Left renal pelvis (tissue), 4 donors: ENCODE results near the gene JTB. TPM values are rescaled to one million over a fixed set of nuclear protein-coding genes. Genes with fewer than 3 reads are reported as not detected.
"Not testable (repeated sequence)": the region's sequence is repeated elsewhere in the genome, so short reads cannot be mapped to it uniquely, and the experiment has no call there.

ENCODE experiments used
- DNase-seq, 4 donors: peaks; one replicate each; pipeline ENCODE4 v3.0.0-alpha.2; 2013; ENCODE audit warnings: low read depth in 4 of 4, low spot score in 3 of 4
- polyA plus RNA-seq, 4 donors: library from polyadenylated mRNA; unstranded; fragments of 120-200 nt; gene quantifications; one replicate each; pipeline ENCODE4 v1.2.1, GENCODE V29; 2013; ENCODE audit not compliant: insufficient read length in 4 of 4

JTB gene
- polyA plus RNA-seq: 100 to 1,000 TPM; 104 to 111 (median 108) TPM

DNA sequence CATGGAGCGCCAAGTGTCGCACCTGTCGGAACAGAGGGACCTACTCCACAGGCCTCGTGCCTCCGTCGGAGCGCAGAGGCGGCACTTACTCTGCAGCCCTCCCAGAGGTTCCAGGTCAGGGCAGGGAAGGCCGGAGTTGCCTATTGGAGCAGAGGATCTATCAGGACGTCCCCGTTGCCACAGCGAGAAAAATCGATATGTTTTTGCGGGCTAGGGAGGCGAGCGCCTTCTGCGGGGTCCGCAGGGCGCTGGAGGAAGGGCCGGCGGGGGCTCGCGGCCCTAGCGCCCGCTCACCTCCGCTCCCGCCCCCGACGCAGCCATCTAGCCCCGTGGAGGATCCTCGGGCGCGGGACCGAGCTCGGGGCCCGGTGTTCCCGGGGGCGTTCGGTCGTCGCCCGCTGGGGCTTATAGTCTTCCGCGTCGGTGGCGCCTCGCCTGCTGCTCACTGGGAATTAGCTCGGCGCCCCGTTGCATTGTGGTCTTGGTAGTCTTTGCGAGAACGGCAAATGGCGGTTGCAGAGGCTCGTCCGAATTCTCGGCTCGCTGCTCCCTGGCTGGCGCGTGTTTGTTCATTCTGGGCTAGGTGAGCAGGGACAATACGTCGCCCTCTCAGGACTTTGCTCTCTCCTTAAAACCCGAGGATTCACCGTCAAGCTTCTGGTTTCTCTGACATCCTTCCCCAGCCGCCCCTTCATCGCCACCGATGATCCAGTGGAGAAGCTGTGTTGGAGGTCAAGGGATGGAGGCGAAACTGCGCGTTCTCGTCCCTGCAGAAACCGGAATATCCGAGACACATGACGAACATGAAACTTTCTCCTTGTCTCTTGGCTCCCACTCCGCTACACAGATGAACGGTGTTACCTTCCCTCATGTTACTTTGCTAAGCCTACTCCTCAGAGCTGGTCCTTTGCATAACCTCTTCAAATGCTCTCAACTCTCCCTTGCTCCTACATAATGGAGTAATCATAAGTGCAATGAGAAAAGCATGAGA is at the start of gene JTB:
Gene JTB (minus strand): TSS at position 425 of the 991 bp plus-strand sequence. CDS start 422 bp downstream, at position 3.
- peak in 2 of 4 donors; percentile 61 to 85 for DNase-seq

DNA sequence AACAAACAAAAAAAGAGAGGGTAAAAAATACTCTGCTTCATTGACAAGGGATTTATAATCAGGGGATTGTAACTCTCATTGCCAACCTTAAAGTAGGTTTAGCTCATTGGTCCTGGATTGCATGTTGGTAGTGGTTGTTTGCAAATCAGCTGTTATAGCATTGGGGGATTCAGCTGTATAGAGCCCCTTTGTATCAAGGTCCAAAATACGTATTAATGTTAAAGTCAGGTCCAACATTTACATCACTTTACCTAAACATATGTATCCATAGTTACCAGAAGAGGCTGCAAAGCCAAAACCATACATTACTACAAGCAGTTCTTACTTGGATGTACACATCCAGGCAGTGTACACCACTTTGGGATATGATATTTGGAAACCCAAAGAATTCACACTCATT is 42.5 kb upstream of the JTB start:
- no peak for DNase-seq

DNA sequence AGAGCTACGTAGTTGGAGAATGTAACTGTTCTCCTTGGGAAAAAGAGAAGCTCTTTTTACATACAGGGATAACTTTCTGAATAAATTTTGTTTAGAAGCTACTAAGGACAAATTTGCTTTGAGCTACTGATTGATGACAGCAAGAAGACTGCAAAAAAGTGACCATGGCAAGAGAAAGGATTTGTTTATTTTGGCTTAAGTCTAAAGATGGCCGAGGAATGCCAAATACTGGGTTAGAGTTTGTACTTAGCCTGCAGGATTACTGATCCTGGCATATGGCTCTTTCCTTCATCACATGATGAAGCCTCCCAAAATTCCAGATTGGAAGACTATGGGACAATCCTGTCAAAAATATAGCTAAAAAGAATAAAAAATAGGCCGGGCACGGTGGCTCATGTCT is 41.8 kb upstream of the JTB start:
- DNase-seq: no peak

DNA sequence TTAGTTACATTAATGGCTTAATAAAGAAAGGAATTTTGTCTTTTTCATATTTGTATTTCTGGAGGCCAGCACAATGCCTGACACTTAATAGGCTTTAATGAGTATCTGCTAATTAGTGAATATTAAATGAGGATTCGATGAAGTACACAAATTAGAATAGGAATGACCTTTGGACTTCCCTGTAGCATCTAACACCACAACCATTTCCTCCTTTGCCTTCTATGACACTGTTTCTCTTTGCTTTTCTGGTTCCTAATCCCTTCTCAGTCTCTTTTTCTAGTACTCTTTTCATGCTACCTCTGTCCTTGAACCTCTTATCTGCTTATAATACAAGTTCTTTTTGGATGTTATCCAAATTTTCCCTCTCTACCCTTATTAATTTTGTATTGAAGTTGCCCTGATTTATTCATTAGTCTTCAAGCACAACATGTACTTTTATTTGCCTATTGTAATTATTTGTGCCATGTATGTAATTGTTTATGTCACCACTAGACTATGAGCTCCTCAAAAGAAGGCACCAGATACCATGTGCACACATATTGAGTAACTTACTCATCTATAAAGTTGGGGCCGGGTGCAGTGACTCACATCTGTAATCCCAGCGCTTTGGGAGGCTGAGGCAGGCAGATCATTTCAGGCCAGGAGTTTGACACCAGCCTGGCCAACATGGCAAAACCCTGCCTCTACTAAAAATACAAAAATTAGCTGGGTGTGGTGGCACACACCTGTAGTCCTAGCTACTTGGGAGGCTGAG is 36.9 kb upstream of the JTB start:
- DNase-seq: no peak

DNA sequence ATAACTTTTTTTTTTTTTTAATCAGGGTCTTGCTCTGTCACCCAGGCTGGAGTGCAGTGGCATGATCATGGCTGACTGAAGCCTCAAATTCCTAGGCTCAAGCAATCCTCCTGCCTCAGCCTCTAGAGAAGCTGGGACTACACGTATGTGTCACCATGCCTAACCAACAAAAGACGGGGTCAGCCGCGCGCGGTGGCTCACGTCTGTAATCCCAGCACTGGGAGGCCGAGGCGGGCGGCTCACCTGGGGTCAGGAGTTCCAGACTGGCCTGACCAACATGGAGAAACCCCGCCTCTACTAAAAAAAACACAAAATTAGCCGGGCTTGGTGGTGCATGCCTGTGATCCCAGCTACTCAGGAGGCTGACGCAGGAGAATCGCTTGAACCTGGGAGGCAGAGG is 35.1 kb upstream of the JTB start:
- not testable (repeated sequence) for DNase-seq

DNA sequence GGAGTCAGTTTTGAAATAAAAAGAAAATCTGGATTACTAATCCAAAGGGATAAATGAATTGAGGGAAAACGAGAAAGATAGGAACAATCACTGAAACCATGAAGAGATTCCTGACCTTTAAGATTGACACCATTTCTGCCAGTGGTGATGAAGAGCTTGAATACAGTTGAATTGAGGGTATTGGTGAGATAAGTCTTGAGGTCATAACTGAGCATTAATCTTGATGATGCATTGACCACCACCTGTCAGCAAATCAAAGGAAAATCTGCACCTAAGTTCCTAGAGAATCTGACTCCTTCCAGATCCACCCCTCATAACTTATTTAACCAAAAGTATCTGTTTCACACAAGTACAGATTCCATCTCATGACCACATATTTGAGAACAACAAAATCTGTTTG is 34.7 kb upstream of the JTB start:
- DNase-seq: no peak

DNA sequence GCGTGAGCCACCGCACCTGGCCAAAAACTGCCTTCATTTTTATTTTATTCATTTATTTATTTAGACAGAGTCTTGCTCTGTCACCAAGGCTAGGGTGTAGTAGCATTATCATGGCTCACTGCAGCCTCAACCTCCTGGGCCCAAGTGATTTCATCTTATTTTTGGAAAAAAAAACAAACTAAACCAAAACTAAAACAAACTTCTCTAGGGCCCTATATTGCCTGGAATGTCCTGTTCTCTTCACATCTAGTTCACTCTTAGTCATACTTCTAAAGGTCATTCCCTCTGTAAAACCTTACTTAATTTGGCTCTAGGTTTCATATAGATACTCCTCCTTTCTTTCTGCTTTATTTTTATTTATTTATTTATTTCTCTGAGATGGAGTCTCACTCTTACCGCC is 28.7 kb upstream of the JTB start:
- DNase-seq: no peak

DNA sequence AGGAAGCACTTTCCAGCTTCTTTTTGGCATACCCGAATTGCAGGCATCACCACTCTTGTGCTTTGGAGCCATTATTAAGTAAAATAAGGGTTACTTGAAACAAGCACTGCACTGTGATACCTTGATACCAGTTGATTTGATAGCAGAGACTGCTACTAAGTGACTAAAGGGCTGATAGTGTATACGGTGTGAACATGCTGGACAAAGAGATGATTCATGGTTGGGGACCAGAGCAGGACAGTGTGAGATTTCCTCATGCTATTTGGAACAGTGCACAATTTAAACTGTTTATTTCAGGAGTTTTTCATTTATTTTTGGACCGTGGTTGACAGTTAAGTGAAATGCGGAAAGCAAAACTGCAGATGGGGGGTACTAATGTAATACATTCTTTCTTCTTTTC is 22.9 kb upstream of the JTB start:
- DNase-seq: no peak

DNA sequence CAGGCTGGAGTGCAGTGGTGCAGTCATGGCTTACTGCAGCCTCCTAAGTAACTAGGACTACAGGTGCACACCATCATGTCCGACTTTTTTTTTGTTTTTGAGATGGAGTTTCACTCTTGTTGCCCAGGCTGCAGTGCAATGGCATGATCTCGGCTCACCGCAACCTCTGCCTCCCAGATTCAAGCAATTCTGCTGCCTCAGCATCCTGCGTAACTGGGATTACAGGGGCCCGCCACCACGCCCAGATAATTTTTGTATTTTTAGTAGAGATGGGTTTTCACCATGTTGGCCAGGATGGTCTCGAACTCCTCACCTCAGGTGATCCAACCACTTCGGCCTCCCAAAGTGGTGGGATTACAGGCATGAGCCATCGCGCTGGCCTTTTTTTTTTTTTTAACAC is 19.4 kb upstream of the JTB start:
- DNase-seq: not testable (repeated sequence)

DNA sequence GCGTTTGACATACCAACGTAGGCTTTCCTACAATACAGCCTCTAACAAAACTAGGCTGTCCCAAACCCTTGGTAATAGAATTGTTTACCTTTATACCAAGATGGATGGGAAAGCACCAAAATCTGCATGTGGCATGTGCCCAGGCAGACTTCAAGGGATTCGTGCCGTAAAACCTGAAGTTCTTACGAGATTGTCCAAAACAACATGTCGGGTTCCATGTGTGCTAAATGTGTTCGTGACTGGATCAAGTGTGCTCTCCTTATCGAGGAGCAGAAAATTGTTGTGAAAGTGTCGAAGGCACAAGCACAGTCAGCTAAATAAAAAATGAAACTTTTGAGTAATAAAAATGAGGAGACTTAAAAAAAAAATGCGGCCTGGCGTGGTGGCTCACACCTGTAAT is 18.2 kb upstream of the JTB start:
- DNase-seq: no peak

DNA sequence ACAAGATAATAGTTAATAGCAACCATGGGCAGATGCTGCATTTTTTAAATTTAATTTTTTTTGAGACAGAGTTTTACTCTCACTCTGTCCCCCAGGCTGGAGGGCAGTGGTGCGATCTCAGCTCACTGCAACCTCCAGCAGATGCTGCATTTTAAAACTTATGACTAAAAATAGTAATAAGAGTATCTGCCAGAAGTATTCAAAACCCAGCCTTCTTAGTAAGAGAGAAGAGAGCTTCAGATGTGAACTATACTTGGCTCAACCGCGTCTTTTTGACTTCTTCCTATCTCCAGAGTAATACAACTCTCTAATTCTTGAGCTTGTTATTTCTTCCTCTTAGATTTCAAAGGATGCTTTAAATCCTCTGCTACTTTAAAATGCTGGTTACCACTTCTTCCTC is 17.7 kb upstream of the JTB start:
- no peak for DNase-seq

DNA sequence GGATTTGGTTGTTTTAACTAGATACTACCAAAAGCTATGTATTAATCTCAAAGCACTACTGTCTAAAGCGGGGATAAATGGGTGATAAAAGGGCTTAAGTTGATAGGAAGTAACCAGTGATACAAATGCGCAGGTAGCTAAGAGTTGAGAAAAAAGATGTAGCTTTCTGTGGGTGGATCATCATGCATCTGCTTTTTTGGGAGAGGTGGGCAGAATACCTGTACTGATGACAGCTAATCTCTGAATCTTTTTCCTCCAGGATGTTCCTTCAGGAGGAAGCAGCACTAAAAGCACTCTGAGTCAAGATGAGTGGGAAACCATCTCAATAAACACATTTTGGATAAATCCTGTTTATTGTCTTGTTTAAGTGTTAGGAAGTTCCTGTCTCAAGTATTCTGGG is 14.3 kb upstream of the JTB start:
- DNase-seq: no peak

DNA sequence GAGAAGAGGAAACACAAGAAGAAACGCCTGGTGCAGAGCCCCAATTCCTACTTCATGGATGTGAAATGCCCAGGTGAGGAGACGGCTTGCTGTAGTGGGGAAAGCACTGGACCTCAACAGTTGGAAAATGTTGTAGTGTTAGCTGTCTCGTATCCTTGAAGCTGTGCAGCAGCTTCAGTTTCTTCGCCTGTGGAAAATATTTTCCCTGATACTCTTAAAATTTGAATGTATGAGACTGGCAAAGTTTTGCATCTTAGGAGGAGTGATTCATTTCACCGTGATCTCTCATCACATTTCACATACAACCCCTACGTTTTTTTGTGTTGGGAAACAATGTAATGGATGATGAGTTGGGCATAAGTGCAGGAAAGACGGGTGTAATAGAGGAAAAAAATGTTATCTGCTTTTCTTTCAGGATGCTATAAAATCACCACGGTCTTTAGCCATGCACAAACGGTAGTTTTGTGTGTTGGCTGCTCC is 13.7 kb upstream of the JTB start:
- DNase-seq: no peak

DNA sequence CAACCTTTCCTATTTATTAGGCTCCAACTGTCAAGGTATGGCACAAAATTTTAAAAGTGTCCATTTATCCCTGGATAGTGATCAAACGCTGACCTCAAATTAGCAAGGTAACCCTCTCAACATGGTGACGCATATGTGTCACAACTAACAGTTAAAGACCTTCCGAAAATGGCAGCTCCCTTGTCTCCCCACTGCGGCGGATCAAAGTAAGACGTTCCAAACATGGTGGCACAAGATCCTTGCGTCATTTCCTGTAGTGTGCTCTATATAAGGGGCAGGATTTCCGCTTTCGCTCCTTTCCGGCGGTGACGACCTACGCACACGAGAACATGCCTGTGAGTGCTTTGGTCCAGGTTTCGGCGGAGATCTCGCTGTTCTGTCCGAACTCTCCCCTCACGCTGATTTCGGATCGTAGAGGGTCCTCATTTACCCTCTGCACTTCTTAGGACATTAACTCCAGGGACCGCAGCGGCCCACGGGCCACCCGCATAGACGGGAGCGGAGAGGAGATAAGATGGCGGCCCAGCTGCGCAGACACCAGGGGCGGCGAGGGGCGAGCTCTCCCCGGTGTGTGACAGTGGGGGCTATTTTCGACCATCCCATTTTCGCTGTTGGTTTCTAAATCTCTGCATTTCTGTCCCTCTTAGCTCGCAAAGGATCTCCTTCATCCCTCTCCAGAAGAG is 13.1 kb upstream of the JTB start, which contains the start of gene RPS27:
Gene RPS27 (plus strand): TSS at position 295 of the 683 bp plus-strand sequence. CDS start 35 bp downstream, at position 330.
- DNase-seq: peak; percentile 93 to 98 (median 96)

DNA sequence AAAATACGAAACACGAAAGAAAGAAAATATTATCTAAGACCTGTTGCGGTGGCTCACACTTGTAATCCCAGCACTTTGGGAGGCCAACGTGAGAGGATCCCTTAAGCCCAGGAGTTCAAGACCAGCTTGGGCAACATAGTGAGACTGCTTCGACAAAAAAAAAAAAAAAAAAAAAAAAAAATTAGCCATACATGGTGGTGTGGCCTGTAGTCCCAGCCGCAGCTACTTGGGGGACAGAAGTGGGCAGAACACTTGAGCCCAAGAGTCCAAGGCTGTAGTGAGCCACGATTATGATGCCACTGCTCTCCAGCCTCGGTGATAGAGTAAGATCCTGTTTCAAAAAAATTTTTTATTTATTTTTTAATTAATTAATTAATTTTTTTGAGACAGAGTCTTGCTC is 10.1 kb upstream of the JTB start:
- no peak for DNase-seq

DNA sequence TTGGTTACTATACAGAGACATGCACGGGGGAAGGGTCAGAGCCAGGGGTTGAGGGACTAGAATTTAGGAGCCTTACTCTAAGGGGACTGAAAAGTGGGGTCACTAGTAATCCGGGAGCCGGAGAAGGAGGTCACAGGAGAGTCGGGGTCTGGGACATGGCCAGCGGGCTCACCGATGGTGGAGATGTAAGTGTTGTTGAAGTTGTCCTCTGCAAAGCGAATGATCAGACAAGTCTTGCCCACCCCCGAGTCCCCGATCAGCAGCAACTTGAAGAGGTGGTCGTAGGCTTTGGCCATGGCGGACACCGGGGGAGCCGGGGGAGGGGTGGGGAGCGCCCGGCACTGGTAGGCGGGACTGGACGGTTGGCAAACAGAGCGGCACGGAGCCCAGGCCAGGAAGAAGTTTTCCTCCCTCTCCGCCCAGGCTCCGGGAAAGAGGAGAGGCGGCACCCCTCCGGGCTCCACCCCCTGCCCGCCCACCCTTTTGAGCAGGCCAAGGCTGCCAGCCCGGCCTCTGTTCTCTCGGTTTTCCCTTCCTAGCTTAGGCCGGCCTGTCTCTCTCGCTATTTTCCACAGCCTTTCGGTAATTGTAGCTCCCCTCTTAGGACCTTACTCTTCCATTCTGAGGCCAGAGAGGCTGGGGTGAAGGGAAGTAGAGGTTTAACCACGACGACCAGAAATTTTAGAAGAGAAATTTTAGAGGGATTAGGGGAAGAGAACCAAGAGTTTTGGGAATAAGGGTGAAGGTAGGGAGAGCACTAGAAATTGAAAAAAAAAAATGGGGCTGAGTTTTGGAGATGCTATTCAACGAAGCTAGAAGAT is 8.7 kb upstream of the JTB start, which contains the start of gene RAB13:
Gene RAB13 (minus strand): TSS at position 399 of the 821 bp plus-strand sequence. CDS start 103 bp downstream, at position 296.
- peak in 2 of 4 donors; percentile 68 to 72 for DNase-seq

DNA sequence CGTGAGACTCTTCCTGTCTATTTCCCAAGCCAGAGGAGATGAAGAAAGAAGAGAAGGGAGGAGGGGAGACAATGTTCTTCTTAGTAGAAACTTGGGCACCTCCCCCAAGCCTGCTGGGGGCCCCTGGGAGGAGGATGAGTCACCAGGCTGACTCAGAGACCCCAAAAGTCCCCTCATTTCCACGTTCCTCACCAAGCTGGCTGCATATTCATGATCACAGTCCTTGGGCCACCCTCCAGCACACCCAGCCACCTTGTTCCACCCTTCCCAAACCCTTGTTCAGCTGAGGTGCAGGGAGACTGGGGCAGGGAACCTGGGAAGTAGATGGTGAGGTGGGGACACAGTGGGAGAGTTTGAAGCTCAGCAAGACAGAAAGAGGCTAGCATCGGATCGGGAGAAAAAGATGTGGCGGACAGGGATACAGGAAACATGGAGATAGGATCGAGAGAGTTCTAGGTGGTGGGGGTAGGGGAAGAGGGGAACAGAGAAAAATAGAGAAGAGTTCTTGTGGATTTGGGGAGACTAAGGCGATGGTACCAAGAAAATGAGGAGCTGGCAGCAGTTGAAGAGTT is 8.0 kb upstream of the JTB start:
- no peak for DNase-seq

DNA sequence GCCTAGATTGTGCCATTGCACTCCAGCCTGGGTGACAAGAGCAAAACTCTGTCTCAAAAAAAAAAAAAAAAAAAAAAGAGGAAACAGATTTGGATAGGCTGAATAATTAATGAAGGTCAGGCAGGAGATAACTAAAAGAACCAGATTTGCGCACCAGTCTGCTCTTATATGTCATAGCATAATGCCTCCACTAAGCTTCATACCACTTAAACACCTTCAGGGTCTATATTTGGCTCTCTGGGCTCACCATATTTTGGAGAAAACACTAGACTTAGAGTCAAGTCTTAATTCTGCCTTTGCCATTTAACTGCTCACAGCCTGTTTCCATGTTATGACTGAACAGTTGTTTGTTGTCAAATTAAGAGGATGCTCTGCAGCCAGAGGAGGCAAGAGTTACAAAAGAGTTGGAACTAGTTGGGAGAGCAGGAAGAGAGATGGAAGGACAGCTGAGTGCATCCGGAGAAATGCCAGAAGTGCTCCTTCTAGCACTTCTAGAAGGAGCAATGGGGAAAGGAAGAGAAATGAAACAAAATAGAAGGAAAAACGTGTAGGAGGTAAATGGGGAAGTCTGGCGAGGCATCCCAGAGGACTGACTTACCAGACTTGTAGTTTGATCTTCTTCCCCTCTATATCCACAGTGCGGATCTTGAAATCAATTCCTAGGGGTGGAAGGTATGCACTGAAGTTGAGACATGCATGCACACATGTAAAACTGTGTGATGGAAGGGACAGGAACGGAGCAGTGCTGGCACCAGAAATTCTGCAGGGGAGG is 6.8 kb upstream of the JTB start:
- DNase-seq: no peak

DNA sequence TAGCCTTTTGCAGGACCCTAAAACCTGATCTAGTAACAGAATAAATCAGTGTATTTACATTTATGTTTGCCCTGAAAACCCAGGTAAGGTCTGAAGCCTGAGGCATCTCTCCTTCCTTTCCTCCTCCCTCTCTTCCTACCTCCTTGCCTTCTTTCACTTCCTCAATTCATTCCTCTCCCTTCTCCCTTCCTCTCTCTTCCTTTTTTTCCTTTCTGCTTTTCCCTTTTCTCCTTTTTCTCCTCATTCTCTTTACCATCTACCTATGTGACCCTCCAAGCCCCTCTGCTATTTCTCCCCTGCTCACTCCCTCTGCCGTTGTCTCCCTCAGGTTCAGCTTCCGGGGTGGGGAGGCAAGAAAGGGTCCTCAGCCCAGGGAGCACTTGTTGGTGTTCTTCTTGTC is 4.3 kb upstream of the JTB start:
- not testable (repeated sequence) for DNase-seq
